HL-60 (cell line): Measurements from ENCODE around the gene CLCF1.

ENCODE experiments used
- SPI1 ChIP-seq: IDR thresholded peaks from 2 replicates; pipeline ENCODE4 v1.6.1; 2012; ENCODE audit warnings: low read depth, mild to moderate bottlenecking, borderline replicate concordance
- TF ChIP-seq, protein P1 (sequence below): IDR thresholded peaks from one replicate; pipeline ENCODE4 v1.5.1; 2011; ENCODE audit warnings: low read length, control low read depth, inconsistent platforms; ENCODE audit not compliant: insufficient read depth

- TF ChIP-seq, protein P1, sequence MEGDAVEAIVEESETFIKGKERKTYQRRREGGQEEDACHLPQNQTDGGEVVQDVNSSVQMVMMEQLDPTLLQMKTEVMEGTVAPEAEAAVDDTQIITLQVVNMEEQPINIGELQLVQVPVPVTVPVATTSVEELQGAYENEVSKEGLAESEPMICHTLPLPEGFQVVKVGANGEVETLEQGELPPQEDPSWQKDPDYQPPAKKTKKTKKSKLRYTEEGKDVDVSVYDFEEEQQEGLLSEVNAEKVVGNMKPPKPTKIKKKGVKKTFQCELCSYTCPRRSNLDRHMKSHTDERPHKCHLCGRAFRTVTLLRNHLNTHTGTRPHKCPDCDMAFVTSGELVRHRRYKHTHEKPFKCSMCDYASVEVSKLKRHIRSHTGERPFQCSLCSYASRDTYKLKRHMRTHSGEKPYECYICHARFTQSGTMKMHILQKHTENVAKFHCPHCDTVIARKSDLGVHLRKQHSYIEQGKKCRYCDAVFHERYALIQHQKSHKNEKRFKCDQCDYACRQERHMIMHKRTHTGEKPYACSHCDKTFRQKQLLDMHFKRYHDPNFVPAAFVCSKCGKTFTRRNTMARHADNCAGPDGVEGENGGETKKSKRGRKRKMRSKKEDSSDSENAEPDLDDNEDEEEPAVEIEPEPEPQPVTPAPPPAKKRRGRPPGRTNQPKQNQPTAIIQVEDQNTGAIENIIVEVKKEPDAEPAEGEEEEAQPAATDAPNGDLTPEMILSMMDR = no peak
- TF ChIP-seq SPI1 = peak; percentile 97
Measured at GRCh38 chr11:67418476-67419281, 45.3 kb upstream of the CLCF1 start.
